ENCODE data around the gene ZNF750. TPM values are rescaled to one million over a fixed set of nuclear protein-coding genes. Genes with fewer than 3 reads are reported as not detected.

Gene ZNF750
- total RNA-seq, 2 donors from 2014 or later: not detected

GRCh38 chr17:82866590-82867191, 26.9 kb upstream of the ZNF750 start:
- peaks cover 0 to 4% of the 10 kb centered on the region in 2 donors for H3K36me3 ChIP-seq (replicated peaks in 1 of 2; ENCODE audit: insufficient read depth in 1 of 2, low read depth in 2 of 2)
- no peaks in the 10 kb centered on the region for H3K4me1 ChIP-seq
- intact Hi-C loops (cut with DNase I): no loop called here
- ATAC-seq (peak; percentile 21), DNase-seq (peak in 2 of 4 donors; percentile 26 to 45)
- WGBS, 2 donors: 79 to 83% methylated on average over 2 to 11 of the region's 11 CpGs
- H3K4me3 ChIP-seq: no peak overlapping the region
- peak overlapping the region in 2 of 4 donors; percentile 15 to 22 for H3K27ac ChIP-seq
- no peak for TF ChIP-seq CTCF (IDR thresholded peaks at IDR 0.05)
- TF ChIP-seq POLR2A (IDR thresholded peaks at IDR 0.05): no peak
- H3K27me3 ChIP-seq: no peaks in the 10 kb centered on the region
- H3K9me3 ChIP-seq: no peaks in the 10 kb centered on the region

GRCh38 chr17:82865774-82866395, 26.1 kb upstream of the ZNF750 start:
- no peak for ATAC-seq
- Histone ChIP-seq H3K9me3 (no peaks in the 10 kb centered on the region), H3K4me1 (no peaks in the 10 kb centered on the region), H3K27me3 (no peaks in the 10 kb centered on the region), H3K4me3 (no peak overlapping the region), H3K27ac (no peak overlapping the region), H3K36me3 (replicated peaks in 1 of 2; ENCODE audit: insufficient read depth in 1 of 2, low read depth in 2 of 2) (peaks cover 0 to 4% of the 10 kb centered on the region in 2 donors)
- 71 to 85% methylated on average over 8 to 9 of the region's 9 CpGs for WGBS, 2 donors
- DNase-seq: no peak
- intact Hi-C loops (cut with DNase I): no loop called here
- TF ChIP-seq POLR2A (IDR thresholded peaks at IDR 0.05) (no peak), CTCF (IDR thresholded peaks at IDR 0.05) (no peak)

GRCh38 chr17:82865274-82865673, 25.5 kb upstream of the ZNF750 start:
- no peak for TF ChIP-seq CTCF (IDR thresholded peaks at IDR 0.05)
- TF ChIP-seq POLR2A (IDR thresholded peaks at IDR 0.05): no peak
- no peak overlapping the region for H3K4me3 ChIP-seq
- DNase-seq: no peak
- H3K27me3 ChIP-seq: no peaks in the 10 kb centered on the region
- WGBS, 2 donors: 77 to 84% methylated on average over 8 to 22 of the region's 23 CpGs
- peaks cover 4% of the 10 kb centered on the region for H3K4me1 ChIP-seq
- no peak overlapping the region for H3K27ac ChIP-seq
- H3K9me3 ChIP-seq: no peaks in the 10 kb centered on the region
- intact Hi-C loops (cut with DNase I): no loop called here
- peaks cover 0 to under 1% of the 10 kb centered on the region in 2 donors for H3K36me3 ChIP-seq (replicated peaks in 1 of 2; ENCODE audit: insufficient read depth in 1 of 2, low read depth in 2 of 2)
- no peak for ATAC-seq

GRCh38 chr17:82864713-82865248, 25.0 kb upstream of the ZNF750 start:
- Histone ChIP-seq H3K27me3 (no peaks in the 10 kb centered on the region), H3K9me3 (no peaks in the 10 kb centered on the region), H3K4me3 (no peak overlapping the region), H3K27ac (no peak overlapping the region), H3K4me1 (peaks cover 9% of the 10 kb centered on the region), H3K36me3 (replicated peaks in 1 of 2; ENCODE audit: insufficient read depth in 1 of 2, low read depth in 2 of 2) (no peaks in the 10 kb centered on the region)
- intact Hi-C loops (cut with DNase I): no loop called here
- 66% methylated on average over 16 of the region's 16 CpGs; no CpG with 5 or more reads in 1 of the 2 donors for whole genome bisulfite sequencing, 2 donors
- TF ChIP-seq POLR2A (IDR thresholded peaks at IDR 0.05) (no peak), CTCF (IDR thresholded peaks at IDR 0.05) (no peak)
- ATAC-seq (no peak), DNase-seq (no peak)
